Mesendoderm (in vitro differentiated cells): ENCODE measurements around the gene ANKRD60.

Source experiments
- DNase-seq: peaks from one replicate; pipeline ENCODE4 v3.0.0; 2013
- H2AK5ac ChIP-seq: 2 replicates; pipeline ENCODE4 v1.6.1; 2013; ENCODE audit warnings: low read length, inconsistent platforms
- H2BK120ac ChIP-seq: 2 replicates; pipeline ENCODE4 v1.6.1; 2013; ENCODE audit warnings: low read depth, mild to moderate bottlenecking, low read length, moderate library complexity, mixed read lengths
- H2BK15ac ChIP-seq: replicated peaks from 2 replicates; pipeline ENCODE4 v1.6.1; 2013; ENCODE audit warnings: low read depth, mild to moderate bottlenecking, moderate library complexity
- H2BK5ac ChIP-seq: 2 replicates; pipeline ENCODE4 v1.6.1; 2013; ENCODE audit warnings: low read length, inconsistent platforms
- H3K18ac ChIP-seq: 2 replicates; pipeline ENCODE4 v1.6.1; 2013; ENCODE audit warnings: mild to moderate bottlenecking, low read length, mixed read lengths
- H3K23ac ChIP-seq: one replicate; pipeline ENCODE4 v1.6.1; 2013; ENCODE audit warnings: low read length
- H3K27ac ChIP-seq: 2 replicates; pipeline ENCODE4 v1.5.1; 2013; ENCODE audit warnings: low read depth, mild to moderate bottlenecking, inconsistent platforms, low read length, moderate library complexity
- H3K27me3 ChIP-seq: 2 replicates; pipeline ENCODE4 v1.6.1; 2013; ENCODE audit warnings: low read length, control low read depth, mild to moderate bottlenecking, inconsistent platforms; ENCODE audit not compliant: insufficient read depth, poor library complexity
- H3K36me3 ChIP-seq: 2 replicates; pipeline ENCODE4 v1.6.1; 2013; ENCODE audit warnings: low read length, inconsistent platforms; ENCODE audit not compliant: control insufficient read depth, insufficient read depth
- H3K4ac ChIP-seq: one replicate; pipeline ENCODE4 v1.6.1; 2013; ENCODE audit warnings: low read depth, mild to moderate bottlenecking, low read length, moderate library complexity
- H3K4me1 ChIP-seq: 2 replicates; pipeline ENCODE4 v1.6.1; 2013; ENCODE audit warnings: low read depth, low read length, inconsistent platforms; ENCODE audit not compliant: control insufficient read depth
- H3K4me2 ChIP-seq: 2 replicates; pipeline ENCODE4 v1.6.1; 2013; ENCODE audit warnings: low read length
- H3K4me3 ChIP-seq: 2 replicates; pipeline ENCODE4 v1.5.1; 2013; ENCODE audit warnings: mild to moderate bottlenecking, low read length
- H3K56ac ChIP-seq: one replicate; pipeline ENCODE4 v1.6.1; 2013; ENCODE audit warnings: low read length
- H3K79me1 ChIP-seq: 2 replicates; pipeline ENCODE4 v1.6.1; 2013; ENCODE audit warnings: low read length, inconsistent platforms
- H3K79me2 ChIP-seq: 2 replicates; pipeline ENCODE4 v1.6.1; 2013; ENCODE audit warnings: mild to moderate bottlenecking, low read length; ENCODE audit not compliant: control insufficient read depth, insufficient read depth
- H3K9ac ChIP-seq: 2 replicates; pipeline ENCODE4 v1.6.1; 2013; ENCODE audit warnings: low read length, inconsistent platforms
- H4K5ac ChIP-seq: one replicate; pipeline ENCODE4 v1.6.1; 2013; ENCODE audit warnings: low read length
- H4K8ac ChIP-seq: one replicate; pipeline ENCODE4 v1.6.1; 2013; ENCODE audit warnings: low read depth, mild to moderate bottlenecking, control low read depth, low read length, moderate library complexity
- WGBS: extraction: QIAGEN DNeasy Blood & Tissue Kit; methylation state at CpG from one replicate; pipeline ENCODE4 v1.1.7; 2013; ENCODE audit warnings: low lambda C conversion rate, missing lambda C conversion rate; ENCODE audit not compliant: insufficient coverage; ENCODE audit errors: extremely low coverage; 5-methylcytosine and 5-hydroxymethylcytosine counted together

Gene ANKRD60

DNA sequence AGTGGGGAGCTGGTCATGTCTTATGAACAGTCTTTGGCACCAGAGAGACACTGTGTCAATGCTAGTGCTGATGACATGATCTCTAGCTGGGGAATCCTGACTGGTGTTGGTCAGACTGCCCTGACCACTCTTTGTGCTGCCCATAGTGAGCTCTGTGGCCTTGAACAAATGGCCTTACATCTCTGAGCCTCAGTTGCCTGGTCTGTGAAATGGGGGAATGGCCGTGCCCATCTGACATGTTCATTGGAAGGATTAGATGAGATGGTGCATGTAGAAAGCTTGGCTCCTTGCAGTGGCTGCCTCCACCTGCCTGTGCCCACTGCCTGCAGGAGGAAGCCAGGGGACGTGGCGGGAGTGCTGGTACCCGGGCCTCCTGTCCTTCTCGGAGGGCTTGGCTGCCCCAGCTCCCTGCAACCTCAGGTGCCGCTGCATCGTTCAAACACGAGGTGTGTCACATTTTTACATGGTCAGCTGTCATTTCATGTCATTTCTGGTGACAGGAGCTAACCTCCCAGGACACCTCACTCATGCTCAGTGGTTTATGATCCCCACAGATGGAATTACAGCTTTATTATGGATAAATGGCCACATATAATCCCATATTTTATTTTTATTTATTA, 45.8 kb downstream of the ANKRD60 start:
- Histone ChIP-seq H3K4me2 (no peak overlapping the region), H4K5ac (no peak overlapping the region), H2AK5ac (no peak overlapping the region), H3K56ac (no peak overlapping the region), H3K27ac (no peak overlapping the region), H3K79me1 (no peaks in the 10 kb centered on the region), H3K9ac (no peak overlapping the region), H3K4me3 (no peak overlapping the region), H3K4ac (no peak overlapping the region), H3K18ac (no peak overlapping the region), H4K8ac (no peak overlapping the region), H3K36me3 (no peaks in the 10 kb centered on the region), H2BK120ac (no peak overlapping the region), H3K27me3 (no peaks in the 10 kb centered on the region), H2BK5ac (no peak overlapping the region), H2BK15ac (no peak overlapping the region), H3K4me1 (no peaks in the 10 kb centered on the region), H3K23ac (no peak overlapping the region), H3K79me2 (no peaks in the 10 kb centered on the region)
- no peak for DNase-seq
- WGBS: no CpG with 5 or more reads among the region's 8 CpGs

GRCh38 chr20:58179432-58180099, 48.9 kb downstream of the ANKRD60 start:
- Histone ChIP-seq H3K4me2 (peak overlapping the region; percentile 45), H3K36me3 (no peaks in the 10 kb centered on the region), H3K27me3 (no peaks in the 10 kb centered on the region), H3K56ac (peak overlapping the region; percentile 86), H3K23ac (peak overlapping the region; percentile 97), H2BK5ac (no peak overlapping the region), H4K8ac (no peak overlapping the region), H3K79me2 (no peaks in the 10 kb centered on the region), H3K27ac (no peak overlapping the region), H3K4ac (no peak overlapping the region), H2BK15ac (no peak overlapping the region), H4K5ac (no peak overlapping the region), H3K18ac (no peak overlapping the region), H2BK120ac (no peak overlapping the region), H3K9ac (peak overlapping the region; percentile 66), H3K79me1 (no peaks in the 10 kb centered on the region), H2AK5ac (no peak overlapping the region), H3K4me1 (no peaks in the 10 kb centered on the region), H3K4me3 (no peak overlapping the region)
- no CpG with 5 or more reads among the region's 46 CpGs for WGBS
- peak; percentile 57 for DNase-seq

GRCh38 chr20:58179083-58179431, 49.4 kb downstream of the ANKRD60 start:
- Histone ChIP-seq H3K27ac (no peak overlapping the region), H4K8ac (no peak overlapping the region), H2AK5ac (no peak overlapping the region), H3K18ac (no peak overlapping the region), H3K9ac (peak overlapping the region; percentile 28), H3K79me1 (no peaks in the 10 kb centered on the region), H4K5ac (no peak overlapping the region), H3K56ac (peak overlapping the region; percentile 78), H3K27me3 (no peaks in the 10 kb centered on the region), H3K4me3 (no peak overlapping the region), H3K4me2 (peak overlapping the region; percentile 35), H2BK5ac (no peak overlapping the region), H3K4me1 (no peaks in the 10 kb centered on the region), H3K4ac (no peak overlapping the region), H2BK120ac (no peak overlapping the region), H3K36me3 (no peaks in the 10 kb centered on the region), H3K23ac (no peak overlapping the region), H3K79me2 (no peaks in the 10 kb centered on the region), H2BK15ac (no peak overlapping the region)
- no peak for DNase-seq
- no CpG with 5 or more reads among the region's 9 CpGs for WGBS

GRCh38 chr20:58177799-58178198, 50.7 kb downstream of the ANKRD60 start:
- no peak overlapping the region for H3K9ac ChIP-seq
- no peaks in the 10 kb centered on the region for H3K36me3 ChIP-seq
- no peaks in the 10 kb centered on the region for H3K79me1 ChIP-seq
- no peak overlapping the region for H2BK5ac ChIP-seq
- no peak overlapping the region for H3K4me3 ChIP-seq
- H2BK120ac ChIP-seq: no peak overlapping the region
- no peak overlapping the region for H4K5ac ChIP-seq
- DNase-seq: no peak
- no peak overlapping the region for H4K8ac ChIP-seq
- H3K23ac ChIP-seq: no peak overlapping the region
- no peaks in the 10 kb centered on the region for H3K4me1 ChIP-seq
- no peak overlapping the region for H3K4ac ChIP-seq
- H3K18ac ChIP-seq: no peak overlapping the region
- H2BK15ac ChIP-seq: no peak overlapping the region
- no peak overlapping the region for H3K56ac ChIP-seq
- no peak overlapping the region for H3K27ac ChIP-seq
- H3K4me2 ChIP-seq: no peak overlapping the region
- H3K27me3 ChIP-seq: no peaks in the 10 kb centered on the region
- H3K79me2 ChIP-seq: no peaks in the 10 kb centered on the region
- no peak overlapping the region for H2AK5ac ChIP-seq
- WGBS: no CpG with 5 or more reads among the region's 10 CpGs

DNA sequence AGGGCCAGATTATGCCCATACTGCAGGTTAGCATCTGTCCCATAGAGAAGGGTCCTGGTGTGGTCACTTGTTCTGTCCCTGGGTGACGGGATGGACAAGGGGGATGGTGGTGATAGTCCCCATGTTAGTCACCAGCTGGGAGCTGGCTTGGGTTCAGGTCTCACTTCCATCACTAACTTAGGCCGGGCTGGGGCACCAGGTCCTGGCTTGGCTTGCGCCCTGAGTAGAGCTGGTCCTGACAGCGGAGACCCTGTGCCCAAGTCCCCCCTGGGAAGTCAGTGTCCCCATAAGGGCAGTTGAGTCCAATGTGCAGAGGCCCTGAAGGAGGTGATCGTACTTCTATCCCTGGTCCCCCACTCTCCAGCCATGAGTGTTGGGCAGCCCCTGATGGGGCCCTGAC, 52.6 kb downstream of the ANKRD60 start:
- Histone ChIP-seq H2BK5ac (no peak overlapping the region), H3K56ac (no peak overlapping the region), H3K36me3 (no peaks in the 10 kb centered on the region), H2BK120ac (no peak overlapping the region), H3K23ac (no peak overlapping the region), H3K27ac (no peak overlapping the region), H4K5ac (no peak overlapping the region), H3K9ac (no peak overlapping the region), H3K27me3 (no peaks in the 10 kb centered on the region), H3K4me2 (no peak overlapping the region), H3K4ac (no peak overlapping the region), H3K18ac (no peak overlapping the region), H3K4me1 (no peaks in the 10 kb centered on the region), H4K8ac (no peak overlapping the region), H3K79me1 (no peaks in the 10 kb centered on the region), H3K4me3 (no peak overlapping the region), H2BK15ac (no peak overlapping the region), H2AK5ac (no peak overlapping the region), H3K79me2 (no peaks in the 10 kb centered on the region)
- no CpG with 5 or more reads among the region's 5 CpGs for WGBS
- no peak for DNase-seq

DNA sequence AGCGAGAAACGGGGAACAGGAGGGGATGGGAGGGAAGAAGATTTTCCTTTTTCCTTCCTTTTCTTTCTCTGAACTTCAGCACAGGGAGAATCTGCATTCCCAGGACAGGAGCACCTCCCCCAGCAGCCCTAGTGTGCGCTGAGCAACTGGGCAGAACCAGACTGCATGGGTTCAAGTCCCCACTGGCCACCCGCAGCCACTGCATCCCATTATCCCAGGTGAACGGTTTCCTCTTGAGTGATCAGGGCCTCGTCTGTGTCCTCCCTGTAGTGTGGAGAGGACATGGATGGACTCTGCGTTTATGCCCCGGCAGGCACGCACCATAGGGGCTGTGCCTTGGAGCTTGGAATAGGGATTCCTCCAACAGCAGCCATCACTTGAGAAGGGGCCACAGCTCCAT, 53.0 kb downstream of the ANKRD60 start:
- DNase-seq: no peak
- no peak overlapping the region for H2BK120ac ChIP-seq
- no peak overlapping the region for H3K4me3 ChIP-seq
- no peaks in the 10 kb centered on the region for H3K4me1 ChIP-seq
- no peak overlapping the region for H3K18ac ChIP-seq
- H3K9ac ChIP-seq: no peak overlapping the region
- H2BK15ac ChIP-seq: no peak overlapping the region
- H4K8ac ChIP-seq: no peak overlapping the region
- H2BK5ac ChIP-seq: no peak overlapping the region
- H3K56ac ChIP-seq: peak overlapping the region; percentile 37
- WGBS: no CpG with 5 or more reads among the region's 9 CpGs
- no peak overlapping the region for H3K4me2 ChIP-seq
- no peaks in the 10 kb centered on the region for H3K27me3 ChIP-seq
- no peaks in the 10 kb centered on the region for H3K36me3 ChIP-seq
- H3K27ac ChIP-seq: no peak overlapping the region
- no peak overlapping the region for H3K4ac ChIP-seq
- H3K23ac ChIP-seq: no peak overlapping the region
- H3K79me1 ChIP-seq: no peaks in the 10 kb centered on the region
- no peaks in the 10 kb centered on the region for H3K79me2 ChIP-seq
- H2AK5ac ChIP-seq: no peak overlapping the region
- H4K5ac ChIP-seq: no peak overlapping the region
